Right cardiac atrium (tissue), 5 donors: ENCODE measurements around the gene VAT1L. TPM values are rescaled to one million over a fixed set of nuclear protein-coding genes. Genes with fewer than 3 reads are reported as not detected.
A peak's percentile ranks its signal among the peaks of the same experiment; 100 is the strongest.

ENCODE experiments used
- ATAC-seq, 2 donors: fragments of 200-7000 bp; cut with Tn5 transposase; one replicate each; pipeline versions ENCODE4 v1.8.0 to v1.9.1; 2020; ENCODE audit warnings: moderate library complexity in 2 of 2, mild to moderate bottlenecking in 1 of 2
- DNase-seq, 3 donors: peaks; one replicate each; pipeline ENCODE4 v3.0.0-alpha.2; 2020
- H3K27ac ChIP-seq: one replicate; pipeline ENCODE4 v1.5.1; 2013; ENCODE audit warnings: mild to moderate bottlenecking, low read length, control low read depth, moderate library complexity
- H3K27me3 ChIP-seq: one replicate; pipeline ENCODE4 v1.6.1; 2013; ENCODE audit not compliant: control insufficient read depth, insufficient read depth
- H3K4me1 ChIP-seq: one replicate; pipeline ENCODE4 v1.6.1; 2013; ENCODE audit warnings: low read length; ENCODE audit not compliant: control insufficient read depth, insufficient read depth
- H3K4me3 ChIP-seq: one replicate; pipeline ENCODE4 v1.5.1; 2013; ENCODE audit warnings: low read length, control low read depth
- H3K9me3 ChIP-seq: one replicate; pipeline ENCODE4 v1.6.1; 2013; ENCODE audit warnings: low read length; ENCODE audit not compliant: control insufficient read depth
- WGBS: extraction: QIAGEN DNeasy Blood & Tissue Kit; methylation state at CpG from one replicate; pipeline ENCODE4 v1.1.7; 2013; 5-methylcytosine and 5-hydroxymethylcytosine counted together
- intact Hi-C, 4 donors: fragments of 100-400 bp; cut with DNase I; formaldehyde crosslinking; loops; one replicate each; pipeline versions ENCODE4 v1.11.0 to v1.14.0; 2022 to 2023
- polyA plus RNA-seq: library from polyadenylated mRNA; stranded (reverse); fragments of 200-250 nt; gene quantifications from one replicate; pipeline ENCODE4 v1.2.3, GENCODE V29; 2013
- total RNA-seq, 4 donors: library from RNA; stranded (reverse); fragmentation: NEBNext Ultra II Directional; extraction: Animal tissue kit (Norgen Biotek cat#: 25700); gene quantifications; one replicate each; pipeline ENCODE4 v1.2.1, GENCODE V29; 2021
- donor health status: healthy with polysubstance abuse.
- donor health status: DM: no; HTN: yes; CAD: no.
- donor health status: DM: no; HTN: no; CAD: no.
- donor health status: DM: no; HTN: yes; CAD: no; lungs with severe emphysema.
- donor health status: DM: yes; HTN: yes; CAD: no.

Gene VAT1L
- total and polyA plus RNA-seq, 5 donors: 7.7 to 40.3 (median 14.5) TPM

DNA sequence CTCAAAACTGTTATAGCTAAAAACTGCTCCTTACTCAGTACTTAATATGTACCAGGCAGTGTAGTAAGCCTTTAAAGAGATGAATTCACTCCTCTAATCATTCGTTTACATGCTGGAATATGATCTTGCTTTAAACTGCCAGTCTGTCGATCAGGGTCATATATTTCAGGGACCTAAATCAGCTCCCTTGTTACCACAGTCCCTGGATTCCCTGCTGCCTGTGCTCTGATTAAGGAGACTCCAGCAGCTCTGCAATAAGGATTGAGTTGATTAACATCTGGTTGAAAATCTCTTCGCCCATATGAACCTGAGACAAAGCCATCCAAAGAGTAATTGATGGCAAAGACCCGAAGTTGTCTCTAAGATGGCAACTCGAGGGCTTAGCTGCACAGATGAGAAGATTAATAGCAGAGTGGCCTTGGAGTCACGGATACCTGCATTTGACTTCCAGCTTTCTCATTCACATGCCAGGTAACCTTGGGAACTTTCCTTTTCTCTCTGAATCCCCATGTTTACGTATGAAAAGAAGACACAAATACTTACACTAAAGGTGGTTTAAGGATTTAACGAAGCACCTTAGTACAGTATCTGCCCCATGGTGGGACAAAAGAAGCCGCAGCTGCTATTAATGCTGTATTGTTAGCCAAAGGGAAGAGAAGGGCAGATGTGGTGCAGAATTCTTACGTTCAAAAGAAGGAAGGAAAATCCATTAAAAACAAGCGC lies 68.2 kb downstream of the VAT1L start:
- Histone ChIP-seq H3K4me3 (no peak overlapping the region), H3K9me3 (no peaks in the 10 kb centered on the region), H3K27me3 (no peaks in the 10 kb centered on the region), H3K4me1 (no peaks in the 10 kb centered on the region), H3K27ac (no peak overlapping the region)
- ATAC-seq: no peak
- intact Hi-C loops: no loop called here
- no peak for DNase-seq
- WGBS: 77% methylated on average over 11 of the region's 11 CpGs

DNA sequence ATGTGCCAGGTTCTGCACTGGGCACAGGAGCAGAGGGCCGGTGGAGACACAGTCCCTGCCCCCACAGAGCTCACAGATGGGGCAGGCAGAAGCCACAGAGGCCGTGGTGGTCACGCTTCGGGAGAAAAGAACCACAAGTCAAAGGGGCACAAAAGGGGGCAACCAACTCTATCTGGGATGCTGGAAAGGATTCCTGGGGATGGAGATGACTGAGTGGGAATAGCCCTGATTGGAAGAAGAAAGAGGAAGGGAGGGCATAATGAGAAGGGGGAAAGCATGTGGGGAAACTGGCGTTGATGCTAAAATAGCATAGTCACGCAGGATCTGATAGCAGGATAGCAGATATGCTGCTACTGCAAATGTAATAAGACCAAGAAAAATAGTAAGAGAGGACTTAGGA lies 69.7 kb downstream of the VAT1L start:
- no peak for DNase-seq
- H3K9me3 ChIP-seq: no peaks in the 10 kb centered on the region
- H3K27ac ChIP-seq: peak overlapping the region; percentile 75
- no peaks in the 10 kb centered on the region for H3K27me3 ChIP-seq
- intact Hi-C loops: no loop called here
- no peaks in the 10 kb centered on the region for H3K4me1 ChIP-seq
- H3K4me3 ChIP-seq: no peak overlapping the region
- ATAC-seq: no peak
- WGBS: 65% methylated on average over 6 of the region's 6 CpGs

DNA sequence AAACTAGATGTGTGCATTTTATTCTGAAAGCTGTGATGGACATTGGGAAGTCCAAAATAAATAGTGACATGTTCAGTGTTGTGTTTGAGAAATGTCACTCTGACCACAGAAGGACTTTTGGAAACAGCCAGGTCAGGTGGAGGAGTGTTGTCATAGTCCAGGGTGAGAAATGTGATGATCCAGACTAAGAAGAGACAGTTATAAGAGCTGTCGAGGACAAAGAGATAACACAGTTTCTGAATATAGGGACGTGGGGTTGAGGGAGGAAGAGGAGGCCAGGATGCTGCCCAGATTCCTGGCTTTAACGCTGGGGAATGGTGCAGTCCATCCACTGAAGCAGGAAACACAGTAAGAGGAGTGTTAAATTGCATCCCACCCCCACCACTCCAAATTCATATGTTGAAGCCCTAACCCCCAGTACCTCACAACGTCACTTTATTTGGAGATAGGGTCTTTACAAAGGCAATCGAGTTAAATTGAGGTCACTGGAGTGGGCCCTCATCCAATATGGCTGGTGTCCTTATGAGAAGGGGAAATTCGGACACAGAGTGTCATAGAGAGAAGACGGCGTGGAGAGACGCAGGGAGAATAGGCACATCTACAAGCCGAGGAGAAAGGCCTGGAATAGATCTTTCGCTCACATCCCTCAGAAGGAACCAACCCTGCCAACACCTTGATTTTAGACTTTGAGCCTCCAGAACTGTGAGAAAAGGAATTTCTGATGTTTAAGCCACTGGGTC lies 71.3 kb downstream of the VAT1L start:
- H3K27ac ChIP-seq: peak overlapping the region; percentile 99
- ATAC-seq: peak; percentile 89 to 92
- 63% methylated on average over 11 of the region's 11 CpGs for WGBS

DNA sequence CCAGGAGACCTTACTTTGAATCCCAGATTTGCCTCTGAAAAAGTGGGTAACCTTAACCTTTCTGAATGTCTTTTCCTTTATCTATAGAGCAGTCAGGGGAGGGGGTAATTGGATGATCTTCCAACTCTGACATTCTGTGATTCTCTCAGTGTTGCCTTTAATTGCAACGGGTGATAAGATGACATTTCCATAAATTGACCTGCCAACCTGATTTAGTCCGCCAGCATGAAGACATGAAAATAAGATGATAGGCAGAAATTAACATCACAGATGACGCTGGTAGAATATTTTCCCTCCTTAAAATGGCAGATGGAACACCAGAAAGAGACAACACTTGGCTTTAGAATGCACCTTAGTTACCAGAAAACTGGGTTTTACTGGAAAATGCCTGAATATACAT lies 72.6 kb downstream of the VAT1L start:
- H3K9me3 ChIP-seq: no peaks in the 10 kb centered on the region
- DNase-seq: no peak
- intact Hi-C loops: no loop called here
- WGBS: 55% methylated on average over 3 of the region's 3 CpGs
- no peaks in the 10 kb centered on the region for H3K4me1 ChIP-seq
- no peak overlapping the region for H3K4me3 ChIP-seq
- ATAC-seq: no peak
- H3K27ac ChIP-seq: peak overlapping the region; percentile 69
- H3K27me3 ChIP-seq: no peaks in the 10 kb centered on the region

More for the DNA sequence above, 71.3 kb downstream of the VAT1L start:
- no peak overlapping the region for H3K4me3 ChIP-seq
- H3K27me3 ChIP-seq: no peaks in the 10 kb centered on the region
- H3K9me3 ChIP-seq: no peaks in the 10 kb centered on the region
- intact Hi-C loops: no loop called here
- H3K4me1 ChIP-seq: no peaks in the 10 kb centered on the region
- DNase-seq: no peak

DNA sequence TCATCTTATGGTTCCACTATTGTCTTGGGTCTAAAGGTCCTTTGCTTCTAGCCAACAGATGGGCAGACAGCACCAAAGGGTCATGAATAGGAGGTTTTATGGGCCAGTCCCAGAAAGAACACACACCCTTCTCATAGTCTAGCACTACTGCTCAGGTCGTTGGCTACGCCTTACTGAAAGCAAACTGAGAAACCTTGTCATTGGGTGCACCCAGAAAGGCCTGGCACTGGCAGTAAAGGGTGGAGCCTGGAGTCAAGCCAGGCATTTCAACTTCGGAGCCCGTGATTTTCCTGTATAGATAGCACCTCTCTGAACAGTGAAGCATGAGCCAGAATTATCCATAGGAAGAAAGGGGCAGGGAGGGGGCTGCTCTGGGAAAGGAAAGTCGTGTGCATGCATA lies 74.9 kb downstream of the VAT1L start:
- H3K27ac ChIP-seq: peak overlapping the region; percentile 66

DNA sequence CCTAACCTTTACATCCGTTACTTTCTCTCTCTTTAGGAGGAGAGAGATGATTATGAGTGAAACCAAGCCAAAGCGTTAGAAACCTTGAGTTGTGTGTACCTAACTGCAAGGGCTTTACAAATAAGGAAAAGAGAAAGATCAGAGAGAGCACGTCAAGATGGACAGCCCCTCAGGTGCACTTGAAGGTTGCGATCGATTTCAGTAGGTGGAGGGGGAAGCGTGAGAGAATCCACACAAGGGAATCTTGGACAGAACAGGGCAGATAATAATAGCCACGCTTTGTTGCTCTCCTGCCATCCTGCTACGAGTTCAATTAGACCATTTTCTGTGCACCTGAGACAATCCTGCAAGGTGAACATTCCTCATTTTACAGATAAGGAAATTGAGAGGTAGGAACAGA lies 78.4 kb downstream of the VAT1L start:
- intact Hi-C loops: no loop called here
- Histone ChIP-seq H3K4me1 (peaks cover 6% of the 10 kb centered on the region), H3K27ac (no peak overlapping the region), H3K4me3 (no peak overlapping the region), H3K27me3 (no peaks in the 10 kb centered on the region), H3K9me3 (no peaks in the 10 kb centered on the region)
- WGBS: 83% methylated on average over 8 of the region's 8 CpGs
- DNase-seq (no peak), ATAC-seq (no peak)

More for the DNA sequence above, 74.9 kb downstream of the VAT1L start:
- no peak overlapping the region for H3K4me3 ChIP-seq
- DNase-seq (no peak), ATAC-seq (no peak)
- H3K4me1 ChIP-seq: no peaks in the 10 kb centered on the region
- WGBS: 37% methylated on average over 5 of the region's 5 CpGs
- intact Hi-C loops: no loop called here
- H3K9me3 ChIP-seq: no peaks in the 10 kb centered on the region
- no peaks in the 10 kb centered on the region for H3K27me3 ChIP-seq

DNA sequence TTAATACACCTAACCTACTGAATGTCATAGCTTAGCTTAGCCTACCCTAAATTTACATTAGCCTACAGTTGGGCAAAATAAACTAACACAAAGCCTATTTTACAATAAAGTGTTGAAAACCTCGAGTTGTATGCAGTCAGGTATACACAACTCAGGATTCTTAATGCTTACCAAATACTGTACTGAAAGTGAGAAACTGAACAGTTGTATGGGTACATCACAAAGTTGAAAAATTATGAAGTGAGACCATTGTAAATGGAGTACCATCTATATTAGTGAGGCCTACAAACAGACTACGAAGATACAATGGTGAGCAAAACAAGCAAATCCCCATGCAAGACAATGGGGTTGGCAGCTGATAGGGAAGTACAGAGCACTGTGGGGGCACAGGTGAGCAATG lies 79.7 kb downstream of the VAT1L start:
- WGBS: 90% methylated on average over 2 of the region's 2 CpGs
- DNase-seq (no peak), ATAC-seq (no peak)
- no peak overlapping the region for H3K4me3 ChIP-seq
- H3K27me3 ChIP-seq: no peaks in the 10 kb centered on the region
- H3K27ac ChIP-seq: no peak overlapping the region
- no peaks in the 10 kb centered on the region for H3K9me3 ChIP-seq
- intact Hi-C loops: no loop called here
- peaks cover 7% of the 10 kb centered on the region for H3K4me1 ChIP-seq

DNA sequence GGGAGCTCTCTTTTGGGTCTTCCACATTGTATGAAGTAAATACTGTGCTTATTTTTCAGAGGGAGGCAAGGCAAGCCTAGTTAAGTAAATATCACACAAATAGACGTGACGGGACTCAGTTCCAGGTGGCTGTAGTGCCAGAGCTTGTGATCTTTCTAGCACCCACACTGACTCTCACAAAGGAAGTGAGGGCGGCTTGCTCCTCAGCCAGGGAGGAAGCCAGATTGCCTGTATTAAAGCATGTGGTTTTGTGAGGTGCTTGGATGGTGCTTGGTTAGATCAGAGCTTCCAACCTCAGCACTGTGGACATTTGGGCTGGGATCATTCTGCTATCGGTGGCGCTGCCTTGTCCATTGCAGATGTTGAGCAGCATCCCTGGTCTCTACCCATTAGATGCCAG lies 80.1 kb downstream of the VAT1L start:
- Histone ChIP-seq H3K27ac (no peak overlapping the region), H3K4me1 (peaks cover 7% of the 10 kb centered on the region), H3K27me3 (no peaks in the 10 kb centered on the region), H3K9me3 (no peaks in the 10 kb centered on the region), H3K4me3 (no peak overlapping the region)
- DNase-seq: no peak
- intact Hi-C loops: no loop called here
- WGBS: 78% methylated on average over 5 of the region's 5 CpGs
- ATAC-seq: no peak

DNA sequence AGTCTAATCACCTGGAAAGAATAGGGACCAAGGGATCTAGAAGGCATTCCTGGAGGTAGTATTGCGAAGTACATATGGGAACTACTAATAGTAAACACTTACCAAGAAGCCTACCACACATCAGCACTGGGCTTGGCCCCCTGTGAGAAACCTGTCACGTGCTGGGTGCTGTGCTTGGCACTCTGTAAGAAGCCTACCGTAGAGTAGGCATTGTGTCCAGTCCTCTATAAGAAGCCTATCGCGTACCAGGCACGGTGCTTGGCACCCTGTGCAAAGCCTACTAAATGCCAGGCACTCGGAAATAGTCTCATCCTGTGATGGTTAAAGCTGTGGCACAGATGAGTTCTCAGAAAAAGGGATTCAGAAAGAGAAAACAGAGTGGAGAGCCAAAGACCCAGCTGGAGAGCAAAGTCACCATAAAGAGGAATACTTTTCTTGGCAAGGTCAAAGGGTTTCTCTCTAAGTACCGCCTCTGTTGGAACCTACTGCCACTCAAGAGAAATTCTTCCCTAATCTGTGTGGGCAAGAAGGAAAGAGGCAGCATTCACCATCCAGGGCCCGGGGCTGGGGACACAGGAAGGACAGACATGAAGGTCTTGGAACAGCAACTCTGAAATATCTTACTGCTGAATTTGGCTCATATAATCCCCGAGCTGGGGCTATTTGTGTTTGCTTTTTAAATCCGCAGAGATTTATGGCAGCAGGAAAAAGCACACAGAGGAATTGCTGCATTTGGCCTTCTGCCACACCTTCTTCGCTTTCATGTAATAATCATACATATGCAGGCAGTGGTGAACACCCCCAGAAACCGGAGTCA lies 81.8 kb downstream of the VAT1L start:
- 36% methylated on average over 13 of the region's 13 CpGs for WGBS
- DNase-seq (peak in 2 of 3 donors; percentile 69 to 71), ATAC-seq (peak; percentile 53 to 81)
- Histone ChIP-seq H3K27me3 (no peaks in the 10 kb centered on the region), H3K4me3 (no peak overlapping the region), H3K4me1 (peaks cover 7% of the 10 kb centered on the region), H3K9me3 (no peaks in the 10 kb centered on the region), H3K27ac (peak overlapping the region; percentile 71)
- intact Hi-C loops: no loop called here

DNA sequence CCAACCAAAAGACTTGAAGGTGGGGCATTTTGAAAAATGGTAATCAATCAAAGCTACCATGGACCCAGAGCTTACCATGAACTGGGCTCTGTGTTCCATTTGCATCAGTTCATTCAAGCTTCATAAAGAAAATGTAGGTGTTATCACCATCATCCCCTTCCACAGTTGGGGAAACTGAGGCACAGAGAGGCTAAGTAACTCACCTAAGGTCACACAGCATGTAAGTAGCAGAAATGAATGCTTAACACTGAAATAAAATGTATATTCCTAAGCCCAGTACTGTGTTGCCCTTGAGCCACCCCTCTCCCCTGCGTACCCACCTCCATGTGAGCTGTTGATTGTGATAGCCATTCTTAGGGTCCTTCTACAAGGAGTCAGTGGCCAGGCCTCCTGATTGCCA lies 83.6 kb downstream of the VAT1L start:
- H3K4me1 ChIP-seq: peaks cover 7% of the 10 kb centered on the region
- H3K9me3 ChIP-seq: no peaks in the 10 kb centered on the region
- no peaks in the 10 kb centered on the region for H3K27me3 ChIP-seq
- 97% methylated on average over 1 of the region's 1 CpG for WGBS
- intact Hi-C loops: no loop called here
- H3K27ac ChIP-seq: no peak overlapping the region
- ATAC-seq (no peak), DNase-seq (no peak)
- no peak overlapping the region for H3K4me3 ChIP-seq

DNA sequence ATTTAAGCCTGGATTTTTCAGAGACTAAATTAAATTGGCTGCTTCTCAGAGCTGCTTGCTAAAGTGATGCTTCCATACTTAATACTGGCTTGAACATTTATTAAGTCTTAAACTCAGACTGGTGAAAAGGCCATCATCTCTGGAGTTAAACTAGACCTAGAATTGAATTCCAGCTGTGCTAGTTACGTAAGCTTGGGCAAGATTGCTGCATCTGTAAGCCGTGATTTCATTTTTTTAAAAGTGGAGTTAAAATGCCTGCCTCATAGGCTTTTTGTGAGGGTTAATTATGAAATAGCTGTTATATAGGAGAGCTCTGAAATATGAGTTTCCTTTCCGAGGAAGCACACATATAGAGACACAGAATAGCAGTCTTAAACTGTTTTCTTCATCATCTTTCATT lies 84.7 kb downstream of the VAT1L start:
- Histone ChIP-seq H3K27ac (no peak overlapping the region), H3K4me3 (no peak overlapping the region), H3K4me1 (peaks cover 7% of the 10 kb centered on the region), H3K9me3 (no peaks in the 10 kb centered on the region), H3K27me3 (no peaks in the 10 kb centered on the region)
- 75% methylated on average over 3 of the region's 3 CpGs for WGBS
- intact Hi-C loops: no loop called here
- no peak for ATAC-seq
- no peak for DNase-seq
